Mononuclear cell (primary cell): ENCODE results near the gene PTPN2. TPM values are rescaled to one million over a fixed set of nuclear protein-coding genes. Genes with fewer than 3 reads are reported as not detected.

ENCODE experiments used
- H3K27me3 ChIP-seq: 2 replicates; pipeline ENCODE4 v1.6.0; 2011; ENCODE audit warnings: low read length, control low read depth; ENCODE audit not compliant: insufficient read depth
- H3K4me1 ChIP-seq: 2 replicates; pipeline ENCODE4 v1.5.1; 2011; ENCODE audit warnings: mild to moderate bottlenecking, low read length, control low read depth; ENCODE audit not compliant: insufficient read depth
- H3K4me3 ChIP-seq: 2 replicates; pipeline ENCODE4 v1.5.1; 2011; ENCODE audit warnings: mild to moderate bottlenecking, low read length, moderate library complexity
- H3K9me3 ChIP-seq: 2 replicates; pipeline ENCODE4 v1.5.1; 2011; ENCODE audit warnings: low read depth, mild to moderate bottlenecking, control low read depth, low read length
- total RNA-seq: library from RNA; depleted of rRNA; stranded (reverse); fragments of >200 nt; gene quantifications from one replicate; pipeline ENCODE4 v1.2.3, GENCODE V29; 2012

PTPN2 gene
- total RNA-seq, 1 donor, result 63.1 TPM

DNA sequence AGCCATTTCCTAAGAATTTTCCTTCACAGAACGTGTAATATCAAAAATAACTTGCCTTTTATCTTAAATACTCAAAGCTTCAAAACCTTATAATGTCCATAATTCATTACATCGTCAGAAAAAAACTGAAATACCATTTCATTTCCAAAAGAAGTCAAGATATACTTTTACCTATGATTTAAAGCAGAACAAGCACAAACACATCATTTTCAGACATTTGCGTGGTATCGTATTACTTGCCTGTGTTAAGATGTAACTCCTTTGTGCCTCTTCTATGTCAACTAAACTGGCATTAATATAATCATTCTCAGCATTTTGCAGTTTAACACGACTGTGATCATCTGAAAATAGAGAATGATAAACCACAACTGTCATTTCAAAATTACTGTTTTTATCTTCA lies 47.5 kb downstream of the PTPN2 start:
- peaks cover 35% of the 10 kb centered on the region for H3K4me1 ChIP-seq
- H3K9me3 ChIP-seq, result no peaks in the 10 kb centered on the region
- H3K4me3 ChIP-seq, result no peak overlapping the region
- H3K27me3 ChIP-seq, result no peaks in the 10 kb centered on the region

DNA sequence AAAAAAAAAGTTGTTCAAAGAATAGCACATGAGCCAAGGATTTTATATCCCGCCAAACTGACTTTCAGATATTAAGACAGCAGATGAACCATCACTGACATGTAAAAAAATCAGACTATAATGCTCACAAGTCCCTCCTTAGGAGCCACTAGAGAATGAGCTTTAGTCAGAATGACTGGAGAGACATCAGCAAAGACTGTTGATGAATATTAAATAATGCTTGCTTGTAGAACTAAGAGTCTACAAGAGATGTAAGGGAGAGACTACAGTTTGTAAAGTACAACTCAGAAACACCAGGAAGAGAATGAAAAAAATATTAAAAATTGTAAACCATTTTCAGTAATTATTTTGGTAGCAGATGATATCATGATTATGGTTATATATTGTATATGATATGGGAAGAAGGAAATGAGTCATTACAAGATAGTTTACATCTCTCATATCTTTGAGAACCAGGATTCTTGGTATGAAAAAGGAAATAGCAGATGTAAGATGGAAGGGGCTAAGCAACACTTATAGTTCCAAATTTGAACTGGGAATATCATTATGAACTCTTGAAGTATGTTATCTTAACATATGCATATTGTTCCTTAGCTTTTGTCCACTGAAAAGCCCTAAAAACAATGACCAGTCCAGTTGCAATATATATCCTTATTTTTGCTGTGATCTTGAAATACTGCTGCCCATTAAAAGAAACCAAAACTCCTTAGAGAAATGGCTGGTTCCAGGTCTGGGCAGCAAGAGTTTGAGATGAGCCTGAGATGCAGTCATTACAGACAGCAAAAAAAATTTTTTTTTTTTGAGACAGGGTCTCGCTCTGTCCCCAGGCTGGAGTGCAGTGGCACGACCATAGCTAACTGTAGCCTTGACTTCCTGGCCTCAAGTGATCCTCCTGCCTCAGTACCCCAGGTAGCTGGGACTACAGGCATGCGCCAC lies 55.7 kb downstream of the PTPN2 start:
- H3K27me3 ChIP-seq, result no peaks in the 10 kb centered on the region
- H3K4me1 ChIP-seq, result no peaks in the 10 kb centered on the region
- H3K9me3 ChIP-seq, result peaks cover 8% of the 10 kb centered on the region
- H3K4me3 ChIP-seq, result no peak overlapping the region

DNA sequence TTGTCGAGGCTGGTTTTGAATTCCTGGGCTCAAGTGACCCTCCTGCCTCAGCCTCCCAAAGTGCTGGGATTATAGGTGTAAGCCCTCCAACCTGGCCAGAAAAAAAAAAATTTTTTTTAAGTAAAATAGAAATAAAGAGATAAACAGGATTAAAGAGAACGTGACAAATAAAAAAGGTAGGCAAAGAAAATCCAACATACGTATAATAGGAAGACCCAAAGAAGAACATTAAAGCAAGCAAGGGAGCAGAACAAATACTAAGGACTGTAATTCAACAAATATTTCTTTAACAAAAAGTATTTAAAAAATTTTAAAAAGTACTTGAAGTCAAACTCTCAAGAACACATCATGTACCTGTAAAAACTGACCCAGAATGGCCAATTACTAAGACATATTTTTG lies 56.4 kb downstream of the PTPN2 start:
- Histone ChIP-seq H3K27me3 (no peaks in the 10 kb centered on the region), H3K4me3 (no peak overlapping the region), H3K4me1 (no peaks in the 10 kb centered on the region), H3K9me3 (peaks cover 8% of the 10 kb centered on the region)

DNA sequence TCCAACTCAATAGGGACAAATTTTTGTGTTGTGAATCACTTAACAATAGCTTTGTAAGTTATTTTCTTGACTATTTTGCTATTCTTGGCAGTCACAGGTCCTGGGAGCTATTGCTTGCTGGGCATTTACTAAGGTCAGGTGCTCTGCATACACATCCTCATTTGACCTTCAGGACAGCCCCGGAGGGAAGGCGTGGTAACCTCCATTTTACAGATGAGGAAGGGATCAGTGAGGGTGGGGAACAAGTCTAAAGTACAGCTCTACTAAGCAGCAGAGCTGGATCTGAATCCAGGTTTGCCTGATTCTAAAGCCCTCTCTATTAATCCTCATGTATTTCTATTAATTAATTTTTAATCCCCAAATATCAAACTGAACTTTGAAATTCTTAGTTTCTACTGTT lies 58.8 kb downstream of the PTPN2 start:
- Histone ChIP-seq H3K27me3 (no peaks in the 10 kb centered on the region), H3K4me3 (no peak overlapping the region), H3K4me1 (no peaks in the 10 kb centered on the region), H3K9me3 (peaks cover 8% of the 10 kb centered on the region)

DNA sequence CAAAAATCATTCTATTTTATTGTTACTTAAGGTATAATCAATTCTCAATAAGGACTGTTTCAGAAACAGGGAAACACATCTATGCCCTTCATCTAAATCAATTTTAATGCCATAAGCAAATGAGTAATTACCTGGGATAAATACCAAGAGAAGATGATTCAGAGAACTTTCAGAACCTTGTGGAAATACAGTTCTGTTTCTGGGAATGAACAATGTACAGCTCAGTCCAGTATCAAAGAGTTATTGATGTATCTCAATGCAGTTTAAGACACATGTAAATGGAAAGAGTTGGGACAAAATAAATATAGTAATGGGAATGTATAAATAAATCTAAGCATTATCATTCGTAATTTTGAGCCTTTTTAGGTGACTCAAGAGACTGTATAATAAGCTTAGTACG lies 60.1 kb downstream of the PTPN2 start:
- no peaks in the 10 kb centered on the region for H3K4me1 ChIP-seq
- peaks cover 8% of the 10 kb centered on the region for H3K9me3 ChIP-seq
- H3K4me3 ChIP-seq, result no peak overlapping the region
- H3K27me3 ChIP-seq, result no peaks in the 10 kb centered on the region

DNA sequence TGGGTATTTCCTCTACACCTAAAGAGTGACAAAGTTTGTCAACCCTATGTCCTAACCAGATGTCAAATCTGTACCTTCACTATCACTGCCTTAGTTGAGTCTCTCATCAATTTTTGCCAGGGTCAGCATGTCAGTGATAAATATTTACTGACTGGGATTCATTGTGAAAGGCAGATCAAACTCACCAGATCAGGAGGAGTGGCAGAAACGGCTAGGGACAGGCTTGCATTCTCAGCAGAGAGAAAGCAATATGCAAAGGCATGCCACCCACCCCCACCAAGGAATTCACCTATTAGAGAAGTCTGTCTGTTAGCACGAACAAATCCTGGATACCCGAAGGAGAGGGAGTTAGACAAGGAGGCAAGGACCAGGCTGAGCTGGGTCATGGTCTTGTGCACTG lies 62.6 kb downstream of the PTPN2 start:
- no peaks in the 10 kb centered on the region for H3K27me3 ChIP-seq
- no peak overlapping the region for H3K4me3 ChIP-seq
- H3K4me1 ChIP-seq, result no peaks in the 10 kb centered on the region
- H3K9me3 ChIP-seq, result no peaks in the 10 kb centered on the region

DNA sequence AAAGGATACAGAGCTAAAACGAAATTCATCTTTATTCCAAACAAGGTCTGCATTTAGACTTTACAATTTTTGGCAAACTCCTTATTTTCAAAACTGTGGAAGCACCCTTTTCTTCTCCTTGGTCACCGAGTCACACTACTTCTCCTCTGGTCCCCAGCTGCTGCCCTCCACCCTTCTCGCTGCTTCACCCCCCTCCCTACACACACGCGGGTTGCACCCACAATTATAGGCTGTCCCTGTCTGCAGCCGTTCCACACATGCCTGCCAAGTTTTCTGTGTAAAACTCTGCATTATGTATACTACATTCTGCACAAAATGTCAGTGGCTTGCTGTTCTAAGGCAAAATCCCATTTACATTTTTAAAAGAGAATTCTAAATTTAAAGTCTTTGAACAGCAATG lies 63.5 kb downstream of the PTPN2 start:
- Histone ChIP-seq H3K9me3 (no peaks in the 10 kb centered on the region), H3K4me1 (no peaks in the 10 kb centered on the region), H3K27me3 (no peaks in the 10 kb centered on the region), H3K4me3 (no peak overlapping the region)

DNA sequence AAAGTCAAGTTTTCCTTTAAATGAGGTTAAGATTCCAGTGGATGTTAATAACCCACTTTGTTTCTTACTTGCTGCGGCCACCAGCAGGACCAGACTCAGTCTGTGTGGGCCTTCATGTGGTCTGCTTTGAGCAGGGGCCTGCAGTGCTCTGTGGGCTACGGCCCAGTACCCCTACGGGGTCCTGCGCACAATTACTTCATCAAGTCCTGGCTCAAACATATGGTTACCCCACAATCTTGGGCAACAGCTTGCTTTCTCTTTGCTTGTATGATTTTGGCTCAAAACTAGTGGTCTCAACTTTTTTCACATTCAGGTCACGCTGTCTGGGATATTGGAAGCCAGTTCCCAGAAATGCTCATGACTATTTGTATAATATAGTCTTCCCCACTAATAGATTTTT lies 64.2 kb downstream of the PTPN2 start:
- Histone ChIP-seq H3K9me3 (no peaks in the 10 kb centered on the region), H3K4me1 (no peaks in the 10 kb centered on the region), H3K4me3 (no peak overlapping the region), H3K27me3 (no peaks in the 10 kb centered on the region)

DNA sequence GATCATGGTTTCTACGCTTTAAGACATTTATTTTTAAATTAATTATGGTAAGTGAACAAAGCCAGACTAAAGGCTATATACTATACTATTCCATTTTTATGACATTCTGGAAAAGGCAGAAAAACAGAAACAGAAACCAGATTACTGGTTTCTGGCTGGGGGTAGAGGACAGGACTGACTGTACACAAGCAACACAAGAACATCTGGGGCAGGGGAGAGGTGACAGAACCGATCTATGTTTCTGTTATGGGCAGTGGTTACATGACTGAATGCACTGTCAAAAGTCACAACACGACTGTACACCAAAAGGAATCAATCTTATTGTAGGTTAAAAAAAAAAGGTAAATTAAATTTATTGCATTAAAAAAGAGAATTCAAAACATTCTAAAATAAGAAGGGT lies 64.7 kb downstream of the PTPN2 start:
- Histone ChIP-seq H3K9me3 (no peaks in the 10 kb centered on the region), H3K4me3 (no peak overlapping the region), H3K4me1 (no peaks in the 10 kb centered on the region), H3K27me3 (no peaks in the 10 kb centered on the region)

DNA sequence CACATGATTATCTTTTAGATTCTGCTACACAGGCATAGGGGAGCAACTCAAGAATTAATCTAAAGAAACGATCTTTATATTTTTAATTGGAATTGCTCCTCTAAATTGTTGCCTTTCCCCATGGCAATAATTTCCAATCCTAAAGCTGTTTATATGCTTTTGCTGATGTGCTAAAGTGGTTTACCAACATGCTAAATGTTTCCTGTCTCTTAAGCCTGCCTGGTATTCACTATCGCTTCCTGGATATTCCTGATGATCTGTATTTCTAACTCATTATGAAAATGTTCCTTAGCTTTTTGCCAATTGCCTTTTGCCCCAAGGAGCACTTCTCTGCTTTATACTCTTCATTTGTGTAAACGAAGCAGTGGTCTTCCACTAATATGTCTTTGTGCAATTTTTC lies 65.8 kb downstream of the PTPN2 start:
- Histone ChIP-seq H3K27me3 (no peaks in the 10 kb centered on the region), H3K4me1 (no peaks in the 10 kb centered on the region), H3K9me3 (no peaks in the 10 kb centered on the region), H3K4me3 (no peak overlapping the region)

DNA sequence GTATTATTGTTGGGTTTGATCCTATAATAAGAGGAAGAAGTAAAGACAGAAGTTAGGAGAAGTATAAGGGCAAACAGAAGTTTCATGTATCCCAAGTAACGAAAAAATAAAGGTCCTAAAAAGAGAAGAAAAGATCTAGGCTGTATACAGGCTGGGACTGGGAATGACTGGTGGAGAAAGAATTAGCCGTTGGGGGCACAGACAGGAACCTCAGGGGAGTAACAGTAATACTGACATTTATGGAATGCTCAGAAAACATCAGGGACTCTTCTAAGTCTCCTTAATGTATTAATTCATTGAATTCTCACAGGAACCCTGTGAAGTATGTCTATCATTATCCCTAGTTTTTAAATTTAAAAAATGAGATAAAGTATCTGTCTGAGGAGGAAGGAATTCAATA lies 67.6 kb downstream of the PTPN2 start:
- H3K9me3 ChIP-seq, result no peaks in the 10 kb centered on the region
- H3K27me3 ChIP-seq, result no peaks in the 10 kb centered on the region
- H3K4me1 ChIP-seq, result no peaks in the 10 kb centered on the region

DNA sequence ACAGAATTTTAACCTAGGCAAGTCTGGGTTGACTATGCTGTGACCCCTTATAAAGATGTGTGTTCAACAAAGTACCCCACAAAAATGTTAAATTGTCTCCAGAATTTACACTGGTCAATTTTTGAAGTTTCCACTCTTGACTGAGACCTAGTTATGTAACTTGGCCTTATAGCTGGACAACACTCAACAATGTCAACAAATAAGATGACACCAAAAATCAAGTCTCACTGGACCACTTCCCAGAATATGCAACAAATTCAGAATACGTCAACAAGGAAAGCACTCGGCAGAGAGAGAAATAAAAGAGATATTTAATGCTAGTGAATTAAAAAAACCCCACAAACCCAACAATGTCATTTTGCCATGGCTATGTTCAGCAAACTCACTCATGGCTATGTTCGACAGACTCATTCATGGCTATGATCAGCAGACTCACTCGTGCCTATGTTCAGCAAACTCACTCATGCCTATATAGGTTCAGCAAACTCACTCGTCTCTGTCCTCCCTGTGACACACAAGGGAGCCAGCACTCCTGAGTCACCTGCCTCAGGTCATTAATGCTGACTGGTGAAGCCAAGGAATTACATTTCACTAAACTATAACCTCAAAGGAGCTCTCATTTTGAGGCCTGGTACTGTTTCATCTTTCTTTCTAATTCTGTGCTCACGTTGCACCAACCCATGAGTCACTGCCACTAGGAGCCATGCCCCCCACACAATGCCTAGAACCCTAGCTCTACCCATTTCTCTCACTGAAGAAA lies 72.7 kb downstream of the PTPN2 start:
- H3K9me3 ChIP-seq, result no peaks in the 10 kb centered on the region
- no peaks in the 10 kb centered on the region for H3K4me1 ChIP-seq
- no peak overlapping the region for H3K4me3 ChIP-seq
- H3K27me3 ChIP-seq, result no peaks in the 10 kb centered on the region

More for the DNA sequence above, 67.6 kb downstream of the PTPN2 start:
- no peak overlapping the region for H3K4me3 ChIP-seq

DNA sequence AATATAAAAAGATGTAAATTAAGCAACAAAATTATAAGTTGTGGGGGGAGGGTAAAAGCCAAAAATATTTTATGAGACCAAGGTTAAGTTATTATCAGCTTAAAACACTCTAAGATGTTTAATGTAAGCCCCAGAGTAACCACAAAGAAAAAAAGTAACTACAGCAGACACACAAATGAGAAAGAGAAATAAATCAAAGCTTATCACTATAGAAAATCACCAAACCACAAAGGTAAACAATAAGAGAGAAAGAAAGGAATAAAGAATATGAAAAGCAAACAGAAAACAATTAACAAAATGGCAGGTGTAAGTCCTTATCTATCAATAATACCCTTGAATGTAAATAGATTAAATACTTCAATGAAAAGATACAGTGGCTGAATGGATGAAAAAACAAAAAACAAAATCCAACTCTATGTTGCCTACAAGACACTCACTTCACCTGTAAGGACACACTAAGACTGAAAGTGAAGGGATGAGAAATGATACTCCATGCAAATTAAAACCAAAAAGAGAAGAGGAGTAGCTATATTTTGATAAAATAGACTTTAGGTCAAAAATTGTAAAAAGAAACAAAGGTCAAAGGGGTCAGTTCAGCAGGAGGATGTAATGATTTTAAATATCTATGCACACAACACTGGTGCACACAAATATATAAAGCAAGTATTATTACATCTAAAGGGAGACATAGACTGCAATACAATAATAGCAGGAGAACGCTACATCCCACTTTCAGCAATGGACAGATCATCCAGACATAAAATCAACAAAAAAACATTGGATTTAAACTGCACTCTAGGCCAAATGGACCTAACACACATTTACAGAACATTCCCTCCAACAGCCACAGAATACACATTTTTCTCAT lies 80.7 kb downstream of the PTPN2 start:
- no peaks in the 10 kb centered on the region for H3K9me3 ChIP-seq
- no peak overlapping the region for H3K4me3 ChIP-seq
- H3K27me3 ChIP-seq, result no peaks in the 10 kb centered on the region
- H3K4me1 ChIP-seq, result no peaks in the 10 kb centered on the region

DNA sequence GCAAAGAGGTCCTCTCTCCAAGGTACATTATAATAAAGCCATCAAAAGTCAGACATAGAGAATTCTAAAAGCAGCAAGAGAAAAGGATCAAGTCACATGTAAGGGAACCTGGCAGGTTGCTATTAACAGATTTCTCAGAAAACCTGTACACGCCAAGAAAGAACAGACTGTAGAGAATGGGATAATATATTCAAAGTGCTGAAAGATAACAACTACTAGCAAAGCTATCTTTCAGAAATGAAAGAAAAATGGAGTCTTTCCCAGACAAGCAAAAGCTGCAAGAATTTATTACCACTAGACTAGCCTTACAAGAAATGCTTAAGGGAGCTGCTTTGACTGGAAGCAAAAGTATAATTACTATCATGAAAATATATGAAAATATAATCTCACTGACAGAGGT lies 81.5 kb downstream of the PTPN2 start:
- Histone ChIP-seq H3K4me3 (no peak overlapping the region), H3K9me3 (no peaks in the 10 kb centered on the region)

DNA sequence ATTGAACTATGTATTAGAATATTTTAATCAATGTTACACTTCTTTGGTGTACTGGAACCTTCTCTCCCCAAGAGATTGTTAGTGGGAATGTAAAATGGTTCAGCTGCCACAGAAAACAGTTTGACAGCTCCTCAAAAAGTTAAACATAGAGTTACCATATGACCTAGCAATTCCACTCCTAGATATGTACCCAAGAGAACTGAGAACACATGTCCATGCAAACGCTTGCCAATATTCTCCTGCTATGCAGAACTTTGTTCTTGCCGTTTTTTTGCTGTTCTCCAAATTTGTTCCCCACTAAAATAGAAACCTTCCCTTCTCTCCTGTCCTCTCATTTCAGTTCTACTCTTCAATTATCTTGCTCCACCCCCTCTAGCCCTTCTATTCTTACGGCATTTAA lies 87.6 kb downstream of the PTPN2 start:
- no peaks in the 10 kb centered on the region for H3K4me1 ChIP-seq
- H3K27me3 ChIP-seq, result no peaks in the 10 kb centered on the region
- H3K4me3 ChIP-seq, result no peak overlapping the region
- H3K9me3 ChIP-seq, result no peaks in the 10 kb centered on the region

More for the DNA sequence above, 81.5 kb downstream of the PTPN2 start:
- no peaks in the 10 kb centered on the region for H3K4me1 ChIP-seq
- no peaks in the 10 kb centered on the region for H3K27me3 ChIP-seq
